GM06990 (cell line): Measurements from ENCODE around the gene NT5C1B.

Experiments
- DNase-seq: peaks from one replicate; pipeline ENCODE4 v3.0.0-alpha.2; 2011; ENCODE audit not compliant: insufficient read length; ENCODE audit errors: extremely low read depth
- H3K27me3 ChIP-seq: replicated peaks from 2 replicates; pipeline ENCODE4 v1.6.0; 2011; ENCODE audit warnings: low read length; ENCODE audit not compliant: control insufficient read depth, insufficient read depth
- H3K36me3 ChIP-seq: 2 replicates; pipeline ENCODE4 v1.5.1; 2011; ENCODE audit warnings: low read length; ENCODE audit not compliant: control insufficient read depth, insufficient read depth
- H3K4me3 ChIP-seq: replicated peaks from 2 replicates; pipeline ENCODE4 v1.5.1; 2011; ENCODE audit warnings: low read depth, mild to moderate bottlenecking, control low read depth, low read length
- TF ChIP-seq, protein P1 (sequence below): IDR thresholded peaks from 2 replicates; pipeline ENCODE4 v1.5.1; 2011; ENCODE audit warnings: low read length, control low read depth, mild to moderate bottlenecking, inconsistent platforms; ENCODE audit not compliant: insufficient read depth, poor library complexity, severe bottlenecking

Gene NT5C1B

DNA sequence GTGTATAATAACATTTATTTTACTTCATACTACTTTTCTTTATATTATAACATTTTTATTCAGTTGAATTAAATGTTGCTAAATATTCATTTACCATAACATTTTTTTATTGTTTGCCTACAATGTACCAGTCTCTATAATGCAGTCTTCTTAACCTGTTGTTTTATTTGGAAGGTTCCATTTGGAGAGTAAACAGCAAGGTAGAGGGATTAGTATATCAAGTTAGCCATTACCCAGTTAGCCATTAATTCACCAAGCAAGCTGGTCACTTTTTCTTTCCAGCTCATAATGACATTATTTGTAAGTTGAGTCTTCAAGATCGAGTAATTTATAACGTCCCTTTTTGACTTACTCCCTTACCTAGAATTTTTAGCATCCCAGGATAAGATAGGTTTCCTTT, 29.7 kb upstream of the NT5C1B start:
- no peaks in the 10 kb centered on the region for H3K36me3 ChIP-seq
- TF ChIP-seq, protein P1, sequence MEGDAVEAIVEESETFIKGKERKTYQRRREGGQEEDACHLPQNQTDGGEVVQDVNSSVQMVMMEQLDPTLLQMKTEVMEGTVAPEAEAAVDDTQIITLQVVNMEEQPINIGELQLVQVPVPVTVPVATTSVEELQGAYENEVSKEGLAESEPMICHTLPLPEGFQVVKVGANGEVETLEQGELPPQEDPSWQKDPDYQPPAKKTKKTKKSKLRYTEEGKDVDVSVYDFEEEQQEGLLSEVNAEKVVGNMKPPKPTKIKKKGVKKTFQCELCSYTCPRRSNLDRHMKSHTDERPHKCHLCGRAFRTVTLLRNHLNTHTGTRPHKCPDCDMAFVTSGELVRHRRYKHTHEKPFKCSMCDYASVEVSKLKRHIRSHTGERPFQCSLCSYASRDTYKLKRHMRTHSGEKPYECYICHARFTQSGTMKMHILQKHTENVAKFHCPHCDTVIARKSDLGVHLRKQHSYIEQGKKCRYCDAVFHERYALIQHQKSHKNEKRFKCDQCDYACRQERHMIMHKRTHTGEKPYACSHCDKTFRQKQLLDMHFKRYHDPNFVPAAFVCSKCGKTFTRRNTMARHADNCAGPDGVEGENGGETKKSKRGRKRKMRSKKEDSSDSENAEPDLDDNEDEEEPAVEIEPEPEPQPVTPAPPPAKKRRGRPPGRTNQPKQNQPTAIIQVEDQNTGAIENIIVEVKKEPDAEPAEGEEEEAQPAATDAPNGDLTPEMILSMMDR: no peak
- no peaks in the 10 kb centered on the region for H3K27me3 ChIP-seq
- H3K4me3 ChIP-seq: no peak overlapping the region
- DNase-seq: no peak

DNA sequence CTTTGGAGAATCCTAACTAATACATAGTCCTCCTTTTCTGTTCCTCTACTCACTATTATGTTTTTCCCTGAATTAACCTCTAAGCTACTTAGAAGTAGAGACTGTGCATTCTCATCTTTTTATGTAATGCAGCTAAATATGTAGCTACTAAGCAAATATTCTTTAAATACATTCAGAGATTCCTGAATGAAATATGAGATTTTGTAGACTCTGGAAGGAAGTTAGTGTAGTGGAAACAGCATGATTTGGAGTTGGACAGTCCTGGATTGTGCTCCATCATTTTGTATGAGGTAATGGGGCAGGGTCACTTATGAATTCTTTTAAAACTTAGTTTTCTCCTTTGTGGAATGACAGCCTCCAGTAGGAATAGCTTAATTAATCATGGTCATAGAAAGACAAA, 24.7 kb upstream of the NT5C1B start:
- H3K36me3 ChIP-seq: no peaks in the 10 kb centered on the region
- DNase-seq: no peak
- H3K4me3 ChIP-seq: no peak overlapping the region
- no peaks in the 10 kb centered on the region for H3K27me3 ChIP-seq
- TF ChIP-seq, protein P1: no peak

DNA sequence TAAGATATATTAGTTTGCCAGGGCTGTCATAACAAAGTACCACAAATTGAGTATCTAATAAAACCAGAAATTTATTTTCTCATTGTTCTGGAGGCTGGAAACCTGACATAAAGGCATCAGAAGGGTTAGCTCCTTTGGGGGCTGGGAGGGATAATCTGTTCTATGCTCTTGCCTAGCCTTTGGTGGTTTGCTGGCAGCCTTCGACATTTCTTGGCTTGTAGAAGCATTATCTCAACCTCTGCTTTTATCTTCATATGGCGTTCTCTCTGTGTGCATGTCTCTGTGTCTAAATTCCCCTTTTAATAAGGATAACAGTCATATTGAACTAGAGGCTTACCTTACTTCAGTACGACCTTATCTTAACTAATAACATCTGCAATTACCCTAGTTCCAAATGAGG, 22.8 kb upstream of the NT5C1B start:
- no peak for DNase-seq
- H3K27me3 ChIP-seq: no peaks in the 10 kb centered on the region
- TF ChIP-seq, protein P1: no peak
- no peaks in the 10 kb centered on the region for H3K36me3 ChIP-seq
- no peak overlapping the region for H3K4me3 ChIP-seq

DNA sequence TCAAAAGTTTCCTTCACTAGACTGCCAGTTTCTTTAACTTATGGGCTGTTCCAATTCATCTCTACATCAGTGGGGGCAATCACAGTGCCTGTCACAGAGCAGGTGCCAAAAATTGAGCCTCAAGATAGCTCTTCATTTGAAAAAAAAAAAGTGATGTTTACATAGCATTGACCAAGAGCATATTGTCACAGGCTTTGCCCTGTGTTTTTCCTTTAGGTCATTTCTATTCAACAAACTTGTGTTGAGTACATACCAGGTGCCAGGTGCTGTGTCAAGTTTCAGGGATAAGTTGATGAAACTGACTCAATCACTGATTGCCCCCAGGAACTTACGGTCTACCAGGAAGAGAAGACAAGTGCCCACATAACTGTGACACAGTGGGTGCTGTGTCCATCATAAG, 22.2 kb upstream of the NT5C1B start:
- Histone ChIP-seq H3K4me3 (no peak overlapping the region), H3K36me3 (no peaks in the 10 kb centered on the region), H3K27me3 (no peaks in the 10 kb centered on the region)
- DNase-seq: no peak
- TF ChIP-seq, protein P1: no peak

DNA sequence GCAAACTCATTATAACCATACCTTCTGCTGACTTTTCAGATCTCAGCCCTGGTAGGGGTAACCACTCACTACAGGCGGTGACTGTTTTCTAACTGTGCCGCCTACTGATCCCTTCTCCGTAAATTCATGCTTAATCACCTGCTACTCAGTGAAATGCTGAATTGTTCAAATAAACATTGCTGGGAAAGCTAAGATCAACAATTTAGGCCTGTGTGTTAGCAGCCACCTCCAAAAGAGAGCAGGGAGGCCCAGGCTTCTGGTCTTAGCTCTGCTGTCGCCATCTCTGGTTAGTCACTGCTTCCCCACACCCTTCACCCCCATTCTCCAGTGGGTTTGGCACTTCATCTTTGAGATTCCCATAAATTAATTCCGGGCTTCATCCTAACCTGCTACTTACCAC, 21.8 kb upstream of the NT5C1B start:
- no peaks in the 10 kb centered on the region for H3K27me3 ChIP-seq
- DNase-seq: no peak
- TF ChIP-seq, protein P1: no peak
- no peaks in the 10 kb centered on the region for H3K36me3 ChIP-seq
- no peak overlapping the region for H3K4me3 ChIP-seq

DNA sequence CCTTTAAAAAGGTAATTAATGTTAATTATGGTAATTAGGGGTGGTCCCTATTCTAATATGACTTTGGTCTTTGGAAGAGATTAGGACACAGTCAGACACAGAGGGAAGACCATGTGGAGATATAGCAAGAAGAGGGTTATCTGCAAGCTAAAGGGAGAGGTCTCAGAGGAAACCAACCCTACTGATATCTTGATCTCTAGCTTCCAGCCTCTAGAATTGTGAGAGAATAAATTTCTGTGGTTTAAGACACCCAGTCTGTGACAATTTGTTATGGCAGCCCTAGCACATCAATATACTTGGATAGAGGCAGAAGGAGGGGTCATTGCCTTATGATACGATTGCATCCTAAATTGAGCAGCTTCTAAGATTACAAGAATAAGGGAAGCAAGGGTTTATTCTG, 21.3 kb upstream of the NT5C1B start:
- no peak for DNase-seq

More for the DNA sequence above, 21.3 kb upstream of the NT5C1B start:
- TF ChIP-seq, protein P1: no peak
- no peaks in the 10 kb centered on the region for H3K36me3 ChIP-seq
- no peak overlapping the region for H3K4me3 ChIP-seq
- H3K27me3 ChIP-seq: no peaks in the 10 kb centered on the region
